ENCODE results near the gene MAGEB2. TPM values are rescaled to one million over a fixed set of nuclear protein-coding genes. Genes with fewer than 3 reads are reported as not detected.

The MAGEB2 gene
- total and polyA plus RNA-seq, 10 of the 15 experiments (the other 5 are each of a cell fraction or from before 2014, with no cell fraction given): not detected

DNA sequence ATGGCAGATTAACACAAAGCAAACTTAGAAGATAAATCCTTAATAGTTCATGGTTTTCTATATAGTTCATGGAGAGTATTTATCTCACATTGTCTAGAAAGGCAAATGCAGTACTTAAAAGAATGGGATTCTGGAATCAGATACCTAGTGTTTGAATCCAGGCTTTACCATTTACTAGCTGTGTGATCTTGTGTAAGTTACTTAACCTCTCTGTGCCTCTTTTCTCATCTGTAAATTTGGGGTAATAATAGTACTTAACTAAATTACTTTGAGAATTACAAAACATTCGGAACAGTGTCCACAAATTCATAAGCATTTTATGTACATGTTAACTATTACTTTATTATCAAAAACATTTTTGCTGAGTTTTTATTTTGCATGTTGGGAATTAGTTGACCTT, 47.4 kb downstream of the MAGEB2 start (continued):
- TF ChIP-seq, protein P1, sequence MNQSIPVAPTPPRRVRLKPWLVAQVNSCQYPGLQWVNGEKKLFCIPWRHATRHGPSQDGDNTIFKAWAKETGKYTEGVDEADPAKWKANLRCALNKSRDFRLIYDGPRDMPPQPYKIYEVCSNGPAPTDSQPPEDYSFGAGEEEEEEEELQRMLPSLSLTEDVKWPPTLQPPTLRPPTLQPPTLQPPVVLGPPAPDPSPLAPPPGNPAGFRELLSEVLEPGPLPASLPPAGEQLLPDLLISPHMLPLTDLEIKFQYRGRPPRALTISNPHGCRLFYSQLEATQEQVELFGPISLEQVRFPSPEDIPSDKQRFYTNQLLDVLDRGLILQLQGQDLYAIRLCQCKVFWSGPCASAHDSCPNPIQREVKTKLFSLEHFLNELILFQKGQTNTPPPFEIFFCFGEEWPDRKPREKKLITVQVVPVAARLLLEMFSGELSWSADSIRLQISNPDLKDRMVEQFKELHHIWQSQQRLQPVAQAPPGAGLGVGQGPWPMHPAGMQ (IDR thresholded peaks at IDR 0.05; ENCODE audit: borderline replicate concordance): no peak
- TF ChIP-seq RCOR1 (conservative IDR thresholded peaks at IDR 0.05; ENCODE audit: low read depth, low read length): no peak
- TF ChIP-seq ZZZ3 (IDR thresholded peaks at IDR 0.05; ENCODE audit: control insufficient read depth, insufficient read length, low read depth): no peak
- TF ChIP-seq SMAD1 (IDR thresholded peaks at IDR 0.05; ENCODE audit: low read depth, partially characterized antibody): no peak
- TF ChIP-seq SMC3 (IDR thresholded peaks at IDR 0.05; ENCODE audit: borderline replicate concordance, low read length): no peak
- no peak for TF ChIP-seq NBN (IDR thresholded peaks at IDR 0.05)
- no peak for TF ChIP-seq CBFB (IDR thresholded peaks at IDR 0.05; ENCODE audit: low read depth)
- TF ChIP-seq SIX5 (IDR thresholded peaks at IDR 0.05; ENCODE audit: low read depth, low read length, severe bottlenecking): no peak

Other genes starting within 250 kb of the MAGEB2 start
- gene MAGEB3, start 15.1 kb downstream of the MAGEB2 start, total RNA-seq (2014; rRNA removed): not detected in 2 replicates
- not detected in 2 replicates for gene MAGEB3, start 15.1 kb downstream of the MAGEB2 start, total RNA-seq (2014; rRNA removed; fragmentation: Illumina TruSeq; extraction: Trizol)
- gene MAGEB3, start 15.1 kb downstream of the MAGEB2 start, total RNA-seq (2021): not detected in 2 replicates
- not detected in 2 replicates for gene MAGEB3, start 15.1 kb downstream of the MAGEB2 start, polyA plus RNA-seq (2011; rRNA removed)
- gene MAGEB3, start 15.1 kb downstream of the MAGEB2 start, polyA plus RNA-seq (2014; fragmentation: Illumina TruSeq; extraction: Trizol): not detected in 2 replicates
- not detected for gene MAGEB3, start 15.1 kb downstream of the MAGEB2 start, polyA plus RNA-seq (2014; fragmentation: Nextera tagmentation; extraction: Ambion mirVana)
- gene MAGEB3, start 15.1 kb downstream of the MAGEB2 start, polyA plus RNA-seq (2014; rRNA removed): not detected in 2 replicates
- gene MAGEB3, start 15.1 kb downstream of the MAGEB2 start, polyA plus RNA-seq (2016; fragmentation: Nextera tagmentation; extraction: Ambion mirVana): not detected
- not detected in 2 replicates for gene MAGEB4, start 26.4 kb downstream of the MAGEB2 start, total RNA-seq (2014; rRNA removed)
- not detected in 2 replicates for gene MAGEB4, start 26.4 kb downstream of the MAGEB2 start, total RNA-seq (2014; rRNA removed; fragmentation: Illumina TruSeq; extraction: Trizol)
- not detected in 2 replicates for gene MAGEB4, start 26.4 kb downstream of the MAGEB2 start, total RNA-seq (2021)
- gene MAGEB4, start 26.4 kb downstream of the MAGEB2 start, polyA plus RNA-seq (2011; rRNA removed): not detected in 2 replicates
- gene MAGEB4, start 26.4 kb downstream of the MAGEB2 start, polyA plus RNA-seq (2014; fragmentation: Illumina TruSeq; extraction: Trizol): 0.04 TPM in 1 of 2 replicates, not detected in the other
- not detected for gene MAGEB4, start 26.4 kb downstream of the MAGEB2 start, polyA plus RNA-seq (2014; fragmentation: Nextera tagmentation; extraction: Ambion mirVana)
- not detected in 2 replicates for gene MAGEB4, start 26.4 kb downstream of the MAGEB2 start, polyA plus RNA-seq (2014; rRNA removed)
- not detected for gene MAGEB4, start 26.4 kb downstream of the MAGEB2 start, polyA plus RNA-seq (2016; fragmentation: Nextera tagmentation; extraction: Ambion mirVana)
- gene MAGEB1, start 31.6 kb downstream of the MAGEB2 start, total RNA-seq (2014; rRNA removed): not detected in 2 replicates
- gene MAGEB1, start 31.6 kb downstream of the MAGEB2 start, total RNA-seq (2014; rRNA removed; fragmentation: Illumina TruSeq; extraction: Trizol): not detected in 2 replicates
- not detected in 2 replicates for gene MAGEB1, start 31.6 kb downstream of the MAGEB2 start, total RNA-seq (2021)
- 0.04 and 0.06 TPM in 2 replicates for gene MAGEB1, start 31.6 kb downstream of the MAGEB2 start, polyA plus RNA-seq (2011; rRNA removed)
- not detected in 2 replicates for gene MAGEB1, start 31.6 kb downstream of the MAGEB2 start, polyA plus RNA-seq (2014; fragmentation: Illumina TruSeq; extraction: Trizol)
- not detected for gene MAGEB1, start 31.6 kb downstream of the MAGEB2 start, polyA plus RNA-seq (2014; fragmentation: Nextera tagmentation; extraction: Ambion mirVana)
- 0.06 TPM in 1 of 2 replicates, not detected in the other for gene MAGEB1, start 31.6 kb downstream of the MAGEB2 start, polyA plus RNA-seq (2014; rRNA removed)
- not detected for gene MAGEB1, start 31.6 kb downstream of the MAGEB2 start, polyA plus RNA-seq (2016; fragmentation: Nextera tagmentation; extraction: Ambion mirVana)
- not detected in 2 replicates for gene NR0B1, start 93.8 kb downstream of the MAGEB2 start, total RNA-seq (2014; rRNA removed)
- gene NR0B1, start 93.8 kb downstream of the MAGEB2 start, total RNA-seq (2014; rRNA removed; fragmentation: Illumina TruSeq; extraction: Trizol): not detected in 2 replicates
- not detected in 2 replicates for gene NR0B1, start 93.8 kb downstream of the MAGEB2 start, total RNA-seq (2021)
- not detected in 2 replicates for gene NR0B1, start 93.8 kb downstream of the MAGEB2 start, polyA plus RNA-seq (2011; rRNA removed)
- not detected in 2 replicates for gene NR0B1, start 93.8 kb downstream of the MAGEB2 start, polyA plus RNA-seq (2014; fragmentation: Illumina TruSeq; extraction: Trizol)
- not detected for gene NR0B1, start 93.8 kb downstream of the MAGEB2 start, polyA plus RNA-seq (2014; fragmentation: Nextera tagmentation; extraction: Ambion mirVana)
- not detected in 2 replicates for gene NR0B1, start 93.8 kb downstream of the MAGEB2 start, polyA plus RNA-seq (2014; rRNA removed)
- gene NR0B1, start 93.8 kb downstream of the MAGEB2 start, polyA plus RNA-seq (2016; fragmentation: Nextera tagmentation; extraction: Ambion mirVana): not detected

All from GM12878 (cell line).